T-helper 9 cell (primary cell): ENCODE measurements around the gene TCTN2.

Source experiments
- DNase-seq: peaks from one replicate; pipeline ENCODE4 v3.0.0-alpha.2; 2020

Gene TCTN2

GRCh38 chr12:123743002-123743401, 72.1 kb downstream of the TCTN2 start:
- no peak for DNase-seq

DNA sequence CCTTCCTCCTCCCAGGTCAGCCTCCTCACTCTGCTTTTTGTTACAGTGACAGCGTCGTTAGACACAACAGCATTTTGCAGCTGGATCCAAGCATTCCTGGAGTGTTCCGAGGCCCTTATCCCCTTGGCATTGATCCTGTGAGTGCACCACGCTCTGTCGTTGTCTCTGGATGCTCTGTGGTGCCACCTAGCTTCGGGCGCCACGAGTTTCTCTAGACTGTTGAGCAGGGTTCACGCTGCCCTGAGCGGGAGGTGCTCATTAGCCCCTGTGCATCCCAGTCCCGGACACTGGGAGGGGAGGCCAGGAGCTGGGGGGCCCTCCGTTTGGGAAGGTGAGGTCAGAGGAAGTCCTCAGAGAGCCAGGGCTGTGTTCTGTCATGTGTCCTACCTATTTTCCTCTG, 73.9 kb downstream of the TCTN2 start:
- DNase-seq: no peak

- no peak for DNase-seq
Measured at GRCh38 chr12:123747309-123747708, 76.4 kb downstream of the TCTN2 start.

DNA sequence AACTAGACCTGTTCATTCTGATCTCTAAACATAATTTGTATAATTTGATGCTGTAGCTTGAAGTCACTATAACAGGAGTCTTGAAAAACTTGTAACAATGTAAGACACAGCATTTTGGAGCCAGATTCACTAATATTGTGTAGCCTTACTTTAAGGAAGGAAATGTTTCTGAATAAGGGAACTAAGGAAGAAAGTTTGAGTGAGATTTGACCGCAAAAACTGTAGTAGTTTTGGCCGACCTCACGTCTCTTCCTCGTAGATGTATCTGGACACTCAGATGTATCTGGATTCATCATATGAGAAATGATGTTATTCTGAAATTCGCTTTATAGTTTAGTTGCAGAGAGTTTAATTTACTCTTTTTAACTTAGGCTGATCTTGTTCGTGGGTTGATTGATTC, 77.2 kb downstream of the TCTN2 start:
- DNase-seq: no peak

- DNase-seq: no peak
Measured at GRCh38 chr12:123748661-123749060, 77.7 kb downstream of the TCTN2 start.

- DNase-seq: no peak
Measured at GRCh38 chr12:123749355-123749754, 78.4 kb downstream of the TCTN2 start.

GRCh38 chr12:123750159-123750656, 79.3 kb downstream of the TCTN2 start:
- no peak for DNase-seq

- no peak for DNase-seq
Measured at GRCh38 chr12:123752046-123752445, 81.1 kb downstream of the TCTN2 start.

DNA sequence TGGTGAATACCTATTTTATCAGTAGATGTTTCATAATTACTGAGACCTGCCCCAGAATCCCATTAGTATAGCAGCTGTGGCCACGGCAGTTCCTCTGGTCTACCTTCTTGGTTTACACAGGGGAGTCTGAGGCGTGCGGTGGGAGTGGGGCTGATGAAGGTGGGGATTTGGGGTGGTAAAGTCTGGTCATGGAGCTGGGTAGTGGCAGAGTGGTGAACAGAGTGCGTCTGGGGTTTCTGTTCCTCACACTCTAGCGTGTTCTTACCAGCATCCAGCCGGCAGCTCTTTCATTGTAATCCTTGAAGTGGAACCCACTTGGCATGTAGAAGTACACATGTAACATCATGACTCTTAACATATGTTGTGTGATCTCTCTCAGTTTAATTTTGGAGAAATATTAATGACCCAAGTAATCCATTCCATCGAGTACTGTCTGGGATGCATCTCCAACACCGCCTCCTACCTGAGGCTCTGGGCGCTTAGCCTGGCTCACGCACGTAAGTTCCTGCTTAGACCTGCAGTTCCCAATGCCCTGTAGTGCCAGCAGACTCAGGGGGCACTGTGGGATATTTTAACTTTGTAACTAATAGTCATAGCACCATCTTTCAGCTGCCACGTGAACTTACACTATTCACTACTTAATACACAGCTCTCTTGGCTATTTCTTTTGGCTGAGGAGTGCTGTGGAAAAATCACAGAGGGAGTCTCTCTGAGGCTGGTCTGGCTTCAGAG, 83.3 kb downstream of the TCTN2 start:
- DNase-seq: no peak

- DNase-seq: no peak
Measured at GRCh38 chr12:123757561-123757960, 86.6 kb downstream of the TCTN2 start.
